ENCODE results near the gene SH3D21. TPM values are rescaled to one million over a fixed set of nuclear protein-coding genes. Genes with fewer than 3 reads are reported as not detected.
A peak's percentile ranks its signal among the peaks of the same experiment; 100 is the strongest.

SH3D21 gene
- total RNA-seq, 1 experiment from 2014 or later: 12.1 TPM

GRCh38 chr1:36367798-36368197 lies 61.6 kb downstream of the SH3D21 start:
- H3K4me1 ChIP-seq: no peaks in the 10 kb centered on the region
- no peak overlapping the region for H3K27ac Mint-ChIP-seq (ENCODE audit: unreplicated experiment)
- no peaks in the 10 kb centered on the region for H3K4me1 Mint-ChIP-seq (ENCODE audit: low read depth, unreplicated experiment)
- intact Hi-C loops (cut with micrococcal nuclease; ENCODE audit: unreplicated experiment): no loop called here
- H3K4me3 ChIP-seq (ENCODE audit: low read depth, low read length): no peak overlapping the region
- H3K4me3 Mint-ChIP-seq (ENCODE audit: unreplicated experiment): no peak overlapping the region
- no peaks in the 10 kb centered on the region for H3K36me3 Mint-ChIP-seq (ENCODE audit: insufficient read depth, unreplicated experiment)
- ChIA-PET POLR2A (no interaction called here), CTCF (no interaction called here)
- no peaks in the 10 kb centered on the region for H3K27me3 ChIP-seq (replicated peaks; ENCODE audit: control insufficient read depth, insufficient read depth, low read length)
- no peaks in the 10 kb centered on the region for H3K27me3 Mint-ChIP-seq (ENCODE audit: insufficient read depth, unreplicated experiment)
- H3K36me3 ChIP-seq (ENCODE audit: control insufficient read depth, insufficient read depth, low read length): no peaks in the 10 kb centered on the region
- DNase-seq: no peak
- TF ChIP-seq, protein P1, sequence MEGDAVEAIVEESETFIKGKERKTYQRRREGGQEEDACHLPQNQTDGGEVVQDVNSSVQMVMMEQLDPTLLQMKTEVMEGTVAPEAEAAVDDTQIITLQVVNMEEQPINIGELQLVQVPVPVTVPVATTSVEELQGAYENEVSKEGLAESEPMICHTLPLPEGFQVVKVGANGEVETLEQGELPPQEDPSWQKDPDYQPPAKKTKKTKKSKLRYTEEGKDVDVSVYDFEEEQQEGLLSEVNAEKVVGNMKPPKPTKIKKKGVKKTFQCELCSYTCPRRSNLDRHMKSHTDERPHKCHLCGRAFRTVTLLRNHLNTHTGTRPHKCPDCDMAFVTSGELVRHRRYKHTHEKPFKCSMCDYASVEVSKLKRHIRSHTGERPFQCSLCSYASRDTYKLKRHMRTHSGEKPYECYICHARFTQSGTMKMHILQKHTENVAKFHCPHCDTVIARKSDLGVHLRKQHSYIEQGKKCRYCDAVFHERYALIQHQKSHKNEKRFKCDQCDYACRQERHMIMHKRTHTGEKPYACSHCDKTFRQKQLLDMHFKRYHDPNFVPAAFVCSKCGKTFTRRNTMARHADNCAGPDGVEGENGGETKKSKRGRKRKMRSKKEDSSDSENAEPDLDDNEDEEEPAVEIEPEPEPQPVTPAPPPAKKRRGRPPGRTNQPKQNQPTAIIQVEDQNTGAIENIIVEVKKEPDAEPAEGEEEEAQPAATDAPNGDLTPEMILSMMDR (IDR thresholded peaks at IDR 0.05; ENCODE audit: insufficient read depth in 1 of 2, low read depth in 1 of 2, low read length in 1 of 2, severe bottlenecking in 1 of 2, unreplicated experiment in 1 of 2): no peak
- no TSS peak for BruUV-seq (replicated peaks)
- H3K9me3 Mint-ChIP-seq (ENCODE audit: unreplicated experiment): no peaks in the 10 kb centered on the region
- no peaks in the 10 kb centered on the region for H3K9me3 ChIP-seq

DNA sequence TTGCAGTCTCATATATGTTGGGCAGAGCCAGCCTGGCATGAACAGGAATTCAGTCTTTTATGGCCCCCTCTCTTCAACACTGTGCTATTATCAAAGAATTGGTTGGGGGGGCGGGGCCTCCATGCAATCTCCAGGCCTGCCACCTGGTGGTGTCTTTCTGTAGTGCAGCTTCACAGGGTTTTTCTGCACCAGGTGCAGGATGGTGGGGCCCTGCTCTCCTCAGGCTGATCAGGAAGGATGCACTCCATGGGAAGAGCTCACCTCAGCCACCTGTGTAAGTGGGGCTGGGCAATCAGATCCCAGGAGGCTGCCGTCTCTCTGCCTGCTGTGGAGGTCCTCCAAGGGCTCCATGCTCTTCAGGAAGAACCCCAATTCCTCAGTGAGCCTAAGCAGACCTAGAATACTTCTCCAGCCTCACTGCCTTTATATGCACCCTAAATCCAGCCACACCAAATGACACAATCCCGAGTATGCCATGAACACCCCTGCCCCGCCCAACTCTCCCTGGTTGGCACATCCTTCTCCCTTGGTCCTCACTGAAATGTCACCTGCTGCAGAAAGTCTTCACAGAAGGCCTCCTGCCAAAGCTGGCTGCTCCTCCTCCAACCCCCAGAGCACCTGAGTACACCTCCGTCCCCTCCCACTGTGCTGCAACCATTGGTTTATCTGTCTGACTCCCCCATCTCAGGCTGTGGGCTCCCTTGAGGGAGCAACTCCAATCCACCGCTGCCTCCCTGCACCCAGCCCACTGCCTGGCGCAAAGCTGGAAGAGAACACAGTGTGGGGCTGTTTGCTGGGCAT lies 63.1 kb downstream of the SH3D21 start:
- Mint-ChIP-seq H3K4me1 (ENCODE audit: low read depth, unreplicated experiment) (no peaks in the 10 kb centered on the region), H3K9me3 (ENCODE audit: unreplicated experiment) (no peaks in the 10 kb centered on the region), H3K4me3 (ENCODE audit: unreplicated experiment) (no peak overlapping the region), H3K27ac (ENCODE audit: unreplicated experiment) (no peak overlapping the region), H3K27me3 (ENCODE audit: insufficient read depth, unreplicated experiment) (no peaks in the 10 kb centered on the region), H3K36me3 (ENCODE audit: insufficient read depth, unreplicated experiment) (no peaks in the 10 kb centered on the region)
- no TSS peak for BruUV-seq (replicated peaks)
- no peaks in the 10 kb centered on the region; the same call in 1 of the 2 replicates for H3K4me1 ChIP-seq
- H3K4me3 ChIP-seq (ENCODE audit: low read depth, low read length): no peak overlapping the region
- intact Hi-C loops (cut with micrococcal nuclease; ENCODE audit: unreplicated experiment): loop anchor here (1.0 kb wide), 1 partner anchor 51 kb away; no protein-coding TSS in a partner anchor
- TF ChIP-seq, protein P1 (IDR thresholded peaks at IDR 0.05; ENCODE audit: insufficient read depth in 1 of 2, low read depth in 1 of 2, low read length in 1 of 2, severe bottlenecking in 1 of 2, unreplicated experiment in 1 of 2): peak; percentile 68 to 71
- no peaks in the 10 kb centered on the region for H3K9me3 ChIP-seq
- ChIA-PET CTCF (interaction anchor here (0.6 to 1.6 kb wide), 8 partner anchors 16 to 220 kb away, joined by 3 to 5 read pairs (median 3); partner anchors contain the start of genes EVA1B and TRAPPC3), POLR2A (no interaction called here)
- no peaks in the 10 kb centered on the region for H3K36me3 ChIP-seq (ENCODE audit: control insufficient read depth, insufficient read depth, low read length)
- DNase-seq: peak; percentile 67 to 79
- H3K27me3 ChIP-seq (replicated peaks; ENCODE audit: control insufficient read depth, insufficient read depth, low read length): no peaks in the 10 kb centered on the region

Other genes with a start within 250 kb of the SH3D21 start
- gene TEKT2, start 222.3 kb upstream of the SH3D21 start, total RNA-seq (2022): not detected in 2 replicates
- gene ADPRS, start 217.5 kb upstream of the SH3D21 start, total RNA-seq (2022): 17.5 and 19.3 TPM in 2 replicates
- gene COL8A2, start 181.1 kb upstream of the SH3D21 start, total RNA-seq (2022): 0.07 and 0.18 TPM in 2 replicates
- 35.4 and 37.9 TPM in 2 replicates for gene TRAPPC3, start 156.9 kb upstream of the SH3D21 start, total RNA-seq (2022)
- 33.7 and 37.7 TPM in 2 replicates for gene MAP7D1, start 150.2 kb upstream of the SH3D21 start, total RNA-seq (2022)
- 86.8 and 89.1 TPM in 2 replicates for gene THRAP3, start 81.9 kb upstream of the SH3D21 start, total RNA-seq (2022)
- gene EVA1B, start 17.3 kb downstream of the SH3D21 start, total RNA-seq (2022): 4.1 and 5.5 TPM in 2 replicates
- gene STK40, start 79.6 kb downstream of the SH3D21 start, total RNA-seq (2022): 26.7 and 29.7 TPM in 2 replicates
- gene LSM10, start 91.5 kb downstream of the SH3D21 start, total RNA-seq (2022): 19.6 and 20.7 TPM in 2 replicates
- gene OSCP1, start 144.1 kb downstream of the SH3D21 start, total RNA-seq (2022): 0.51 and 0.91 TPM in 2 replicates
- gene MRPS15, start 158.0 kb downstream of the SH3D21 start, total RNA-seq (2022): 70.2 and 77.0 TPM in 2 replicates
- gene CSF3R, start 176.5 kb downstream of the SH3D21 start, total RNA-seq (2022): 1.3 and 1.4 TPM in 2 replicates